HG03280 (cell line): ENCODE results near the gene OR2V2.
A peak's percentile ranks its signal among the peaks of the same experiment; 100 is the strongest.

Experiments used
- ATAC-seq: cut with Tn5 transposase; IDR thresholded peaks from one replicate; pipeline ENCODE4 v1.9.1; 2021; ENCODE audit warnings: mild to moderate bottlenecking, moderate library complexity; ENCODE audit not compliant: unreplicated experiment

Gene OR2V2

DNA sequence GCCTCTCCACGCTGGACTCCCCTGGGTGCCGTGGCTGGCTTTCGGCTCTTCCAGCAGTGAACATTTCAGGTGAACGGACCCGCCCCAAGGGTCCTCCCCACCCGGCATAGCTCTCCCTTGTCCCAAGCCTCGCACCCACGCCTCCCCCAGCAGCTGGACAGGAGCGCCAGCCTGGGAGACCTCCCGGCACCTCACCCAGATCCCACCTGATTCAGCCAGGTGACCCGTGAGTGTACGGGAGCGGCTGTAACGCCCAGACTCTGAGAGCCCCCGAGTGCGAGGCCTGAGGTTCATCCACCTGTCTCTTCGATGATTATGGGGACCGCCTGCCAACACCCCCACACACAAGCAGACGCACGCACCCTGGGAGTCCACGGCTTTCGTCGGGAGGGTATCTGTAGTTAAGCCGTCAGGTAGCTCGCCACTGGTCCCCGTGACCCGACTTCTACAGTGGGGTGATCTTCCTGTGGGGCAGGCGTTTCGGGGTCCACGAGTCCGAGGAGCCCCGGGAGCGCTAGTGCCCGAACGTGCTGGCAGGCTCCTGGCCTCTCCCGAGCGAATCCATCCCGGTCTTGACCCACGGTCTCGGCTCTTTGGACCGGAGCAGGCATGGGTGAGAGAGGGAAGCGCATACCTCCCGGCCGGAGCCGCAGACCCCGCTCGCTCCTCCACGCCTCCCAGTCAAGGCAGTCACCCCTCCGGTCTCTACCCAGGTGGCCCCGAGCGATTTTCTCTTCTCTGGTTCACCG lies 42.8 kb downstream of the OR2V2 start:
- ATAC-seq, result no peak

DNA sequence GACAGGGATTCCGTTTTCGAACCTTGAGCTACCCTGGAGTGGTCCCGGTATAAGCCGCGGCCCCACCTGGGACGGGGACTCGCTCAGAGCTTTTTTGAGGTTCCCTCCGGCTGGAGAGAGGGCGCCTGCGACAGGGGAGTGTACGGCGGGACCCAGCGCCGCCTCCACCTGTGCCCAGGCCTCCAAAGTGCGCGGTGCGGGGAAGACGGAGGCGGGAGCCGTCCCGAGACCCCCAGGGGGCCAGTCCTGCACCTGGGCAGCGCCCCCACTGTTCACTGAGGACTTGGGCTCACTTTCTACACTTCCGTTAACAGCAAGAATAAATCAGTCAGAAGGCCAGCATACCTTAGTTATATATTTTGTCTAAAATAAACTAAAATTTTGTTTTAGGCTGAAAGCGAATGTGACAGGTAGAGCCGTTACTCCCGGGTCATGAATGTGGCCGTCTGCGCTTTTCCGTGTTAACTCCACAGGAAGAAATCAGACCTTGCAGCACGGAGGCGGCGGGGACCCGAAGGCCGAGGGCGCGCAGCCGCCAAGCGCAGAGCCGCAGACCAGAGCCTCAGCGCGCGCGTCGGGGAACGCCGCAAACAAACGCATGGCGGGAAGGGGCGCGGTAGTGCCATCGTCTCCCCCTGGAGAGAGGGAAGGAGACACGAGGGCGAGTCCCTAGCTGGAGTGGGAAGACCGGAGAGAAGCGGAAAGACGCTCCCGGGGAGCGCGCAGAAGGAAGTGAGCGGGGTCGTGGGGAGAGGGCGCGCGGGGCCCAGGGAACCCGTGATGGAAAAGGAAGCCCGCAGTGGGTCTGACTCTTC lies 43.5 kb downstream of the OR2V2 start:
- ATAC-seq, result peak; percentile 4

GRCh38 chr5:181191526-181192336 lies 44.3 kb downstream of the OR2V2 start:
- peak; percentile 65 for ATAC-seq

GRCh38 chr5:181192337-181193046 lies 45.1 kb downstream of the OR2V2 start:
- no peak for ATAC-seq

GRCh38 chr5:181193656-181194055 lies 46.3 kb downstream of the OR2V2 start:
- no peak for ATAC-seq

DNA sequence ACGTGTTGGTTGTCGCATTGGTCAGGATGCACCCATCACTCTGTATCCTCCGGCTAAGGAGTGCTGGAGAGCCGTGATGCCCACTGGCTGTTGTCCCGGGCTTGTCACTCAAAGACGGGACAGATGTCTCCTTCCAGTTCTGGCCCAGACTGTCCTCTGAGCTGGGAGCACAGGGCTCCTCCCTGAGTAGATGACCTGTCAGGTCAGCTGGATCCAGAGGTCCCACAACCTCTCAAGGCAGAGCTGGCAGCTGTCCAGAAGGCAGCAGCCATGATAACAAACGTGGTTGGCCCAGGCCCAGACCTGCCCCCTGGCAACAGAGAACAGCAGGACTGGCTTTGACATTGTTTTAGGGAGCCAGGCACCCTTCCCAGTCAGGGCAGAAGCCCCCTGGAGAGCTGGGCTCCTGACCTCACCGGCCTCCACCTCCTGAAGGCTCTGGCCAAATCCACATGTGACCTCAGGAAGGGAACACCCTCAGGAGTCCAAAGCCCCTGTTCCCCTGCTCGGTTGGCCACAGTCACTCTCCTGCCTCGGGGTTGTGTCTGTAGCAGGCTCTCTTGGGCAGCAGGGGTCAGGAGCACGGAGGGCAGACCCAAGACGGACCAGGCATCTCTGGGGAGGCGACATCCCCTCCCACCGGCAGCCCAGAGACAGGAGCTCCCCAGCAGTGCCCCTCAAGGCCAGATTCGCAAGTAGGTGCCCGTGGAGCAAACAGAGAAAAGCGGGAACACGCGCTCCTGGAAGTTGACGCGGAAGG lies 47.3 kb downstream of the OR2V2 start:
- ATAC-seq, result no peak

DNA sequence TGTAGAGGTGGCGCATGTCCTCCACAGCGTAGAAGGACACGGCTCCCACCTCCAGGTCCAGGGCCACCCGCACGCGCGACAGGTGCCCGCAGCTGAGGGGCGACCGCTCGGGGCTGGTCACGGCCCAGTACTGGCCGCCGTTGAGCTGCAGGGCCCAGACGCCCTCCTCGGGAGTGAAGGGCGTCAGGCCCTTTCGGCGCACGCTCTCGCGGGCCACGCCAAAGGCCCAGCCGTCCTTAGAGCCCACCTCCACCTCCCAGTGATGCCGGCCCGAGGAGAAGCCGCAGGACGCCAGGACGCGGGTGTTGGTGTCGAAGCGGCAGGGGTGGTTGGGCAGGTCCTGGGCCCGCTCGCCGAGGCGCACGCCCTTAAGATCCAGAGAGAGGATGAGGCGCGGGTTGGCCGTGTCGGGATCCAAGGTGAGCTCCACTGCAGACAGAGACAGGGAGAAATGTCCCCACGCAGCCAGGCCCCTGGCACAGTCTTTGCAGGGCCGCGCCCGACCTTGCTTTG lies 47.9 kb downstream of the OR2V2 start:
- no peak for ATAC-seq

DNA sequence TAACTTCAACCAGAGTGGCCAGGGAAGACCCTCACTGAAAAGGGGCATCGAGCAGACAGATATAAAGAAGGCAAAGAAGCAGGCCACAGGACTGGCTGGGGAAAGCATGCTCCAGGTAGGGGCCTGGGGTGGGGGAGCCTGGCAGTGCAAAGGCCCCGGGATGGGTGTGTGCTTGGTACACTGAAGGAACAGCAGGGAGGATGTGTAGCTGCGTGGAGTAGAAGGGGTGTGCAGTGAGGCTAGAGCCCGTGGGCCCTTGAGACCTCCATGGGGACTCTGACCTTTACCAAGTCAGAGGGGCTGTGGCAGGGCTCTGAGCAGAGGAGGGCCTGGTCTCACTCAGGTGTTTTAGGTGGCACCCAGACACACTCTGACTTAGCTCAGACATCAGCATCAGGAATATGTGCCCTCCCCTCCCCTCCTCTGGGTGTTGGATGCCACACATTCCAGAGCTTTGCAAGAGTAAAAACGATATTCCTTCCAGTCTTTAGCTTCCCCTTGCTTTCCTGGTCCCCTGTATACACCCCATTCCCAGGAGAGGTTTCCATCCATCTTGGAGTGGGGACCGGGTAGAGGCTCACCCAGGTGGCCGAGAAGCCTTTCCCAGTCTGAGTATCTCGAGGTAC lies 50.1 kb downstream of the OR2V2 start:
- ATAC-seq, result no peak

DNA sequence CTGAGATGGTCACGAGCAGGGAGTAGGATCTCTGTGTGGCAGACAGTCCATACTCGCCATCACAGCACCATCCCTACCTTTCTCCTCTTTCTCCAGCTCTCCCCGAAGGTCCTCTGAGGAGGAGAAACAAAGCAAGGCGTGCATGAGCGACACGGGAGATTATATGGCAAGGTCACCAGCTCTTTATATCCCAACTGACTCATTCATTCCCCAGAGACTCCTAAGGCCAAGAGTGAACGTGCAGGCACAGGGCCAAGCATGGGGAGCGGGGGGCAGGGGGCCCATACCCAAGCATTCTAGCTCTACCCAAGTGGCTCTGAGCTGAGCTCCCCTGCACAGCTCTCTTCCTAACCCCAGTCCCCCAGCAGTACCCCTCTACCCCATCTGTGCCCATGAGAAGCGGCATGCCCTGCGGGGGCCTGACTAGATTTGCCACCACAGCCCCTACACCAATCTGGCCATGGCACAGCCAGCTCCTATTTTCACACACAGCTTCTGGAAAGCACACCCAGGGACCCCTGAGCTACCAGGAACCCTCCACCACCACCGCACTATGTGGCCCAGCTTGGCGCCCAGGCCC lies 50.8 kb downstream of the OR2V2 start:
- no peak for ATAC-seq

GRCh38 chr5:181198905-181199519 lies 51.6 kb downstream of the OR2V2 start:
- no peak for ATAC-seq

GRCh38 chr5:181199881-181200638 lies 52.7 kb downstream of the OR2V2 start:
- no peak for ATAC-seq

- no peak for ATAC-seq
Observed at GRCh38 chr5:181200816-181201215, 53.4 kb downstream of the OR2V2 start.

DNA sequence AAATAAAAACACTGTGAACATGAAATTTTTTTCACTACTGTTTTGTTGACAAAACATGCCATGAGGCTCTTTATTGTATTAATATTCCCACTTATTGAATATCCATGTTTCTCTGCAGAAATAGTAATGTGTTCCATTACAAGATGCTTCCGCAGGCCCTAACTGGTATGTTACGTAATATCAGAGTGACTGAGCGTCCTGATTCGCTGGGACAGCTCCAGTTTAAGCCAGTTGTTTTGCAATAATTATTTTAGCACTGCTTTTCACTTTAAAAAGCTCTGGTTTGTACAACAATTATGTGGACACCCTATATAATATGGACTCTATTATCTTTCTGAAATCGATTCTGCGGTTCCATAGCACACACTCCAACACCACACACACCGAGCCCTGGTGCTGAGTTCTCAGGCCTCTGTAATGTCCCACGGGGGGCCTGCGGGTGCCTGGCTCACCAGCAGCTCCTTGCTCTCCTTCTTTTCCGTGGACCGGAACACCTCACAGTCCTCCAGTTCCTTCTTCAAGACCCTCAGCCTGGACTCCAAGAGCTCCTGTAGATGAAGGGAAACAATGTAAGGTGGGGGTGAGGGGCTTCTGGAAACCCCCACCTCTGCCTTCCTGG lies 55.8 kb downstream of the OR2V2 start:
- no peak for ATAC-seq

- ATAC-seq, result no peak
Observed at GRCh38 chr5:181203777-181204112, 56.4 kb downstream of the OR2V2 start.

GRCh38 chr5:181204113-181204825 lies 56.9 kb downstream of the OR2V2 start:
- no peak for ATAC-seq

GRCh38 chr5:181204826-181205760 lies 57.7 kb downstream of the OR2V2 start, which contains the start of gene TRIM7:
Gene TRIM7, minus strand, starts transcription at chr5:181205196. Its CDS starts 86 bp downstream, at chr5:181205110.
- no peak for ATAC-seq
